Prostate gland (tissue), 2 donors: ENCODE results near the gene MLLT6. TPM values are rescaled to one million over a fixed set of nuclear protein-coding genes. Genes with fewer than 3 reads are reported as not detected.

Experiments used
- DNase-seq: peaks from one replicate; pipeline ENCODE4 v3.0.0-alpha.2; 2019; ENCODE audit warnings: low spot score
- H3K27ac ChIP-seq, 2 donors: fragments of 200-600 bp; sonication (generic); 2 replicates each; pipeline ENCODE4 v1.5.1; 2017 to 2019
- H3K27me3 ChIP-seq: fragments of 200-600 bp; sonication (generic); replicated peaks from 2 replicates; pipeline ENCODE4 v1.5.1; 2019; ENCODE audit not compliant: insufficient read depth
- H3K36me3 ChIP-seq, 2 donors: fragments of 200-600 bp; sonication (generic); 1 replicate in 1 of 2; 2 replicates in 1 of 2; pipeline versions ENCODE4 v1.5.1 to v1.8.1; 2017 to 2019
- H3K4me1 ChIP-seq: fragments of 200-600 bp; sonication (generic); replicated peaks from 2 replicates; pipeline ENCODE4 v1.5.1; 2019
- H3K4me3 ChIP-seq, 2 donors: fragments of 200-600 bp; sonication (generic); 2 replicates each; pipeline ENCODE4 v1.5.1; 2017 to 2019
- H3K9me3 ChIP-seq: fragments of 200-600 bp; sonication (generic); 2 replicates; pipeline ENCODE4 v1.5.1; 2017
- POLR2A ChIP-seq: fragments of 450-650 bp; IDR thresholded peaks from one replicate; pipeline ENCODE4 v1.6.1; 2016; ENCODE audit warnings: antibody characterized with exemption, mild to moderate bottlenecking
- POLR2AphosphoS5 ChIP-seq: sonication (generic); formaldehyde crosslinking; IDR thresholded peaks from one replicate; pipeline ENCODE4 v1.6.1; 2017; ENCODE audit warnings: antibody characterized with exemption
- WGBS: methylation state at CpG from one replicate; pipeline ENCODE4 v1.1.5; 2018; 5-methylcytosine and 5-hydroxymethylcytosine counted together
- intact Hi-C: fragments of 100-400 bp; cut with DNase I; formaldehyde crosslinking; loops from one replicate; pipeline ENCODE4 v1.14.2; 2022
- total RNA-seq, 2 donors: library from RNA; depleted of rRNA; stranded (reverse); fragments of >200 nt; gene quantifications; one replicate each; pipeline ENCODE4 v1.1.0, GENCODE V29; 2016
- TF ChIP-seq, protein P1 (sequence below), 4 experiments: fragments of 200-600 bp in 2 of 4; fragments of 450-650 bp in 2 of 4; sonication (generic) in 2 of 4; IDR thresholded peaks; 1 replicate in 3 of 4; 2 replicates in 1 of 4; pipeline ENCODE4 v1.5.1; 2016 to 2019; ENCODE audit warnings: antibody characterized with exemption in 4 of 4, mild to moderate bottlenecking in 2 of 4, moderate library complexity in 2 of 4

The MLLT6 gene
- total RNA-seq, 2 donors from 2014 or later, result 69.1 to 142 TPM

DNA sequence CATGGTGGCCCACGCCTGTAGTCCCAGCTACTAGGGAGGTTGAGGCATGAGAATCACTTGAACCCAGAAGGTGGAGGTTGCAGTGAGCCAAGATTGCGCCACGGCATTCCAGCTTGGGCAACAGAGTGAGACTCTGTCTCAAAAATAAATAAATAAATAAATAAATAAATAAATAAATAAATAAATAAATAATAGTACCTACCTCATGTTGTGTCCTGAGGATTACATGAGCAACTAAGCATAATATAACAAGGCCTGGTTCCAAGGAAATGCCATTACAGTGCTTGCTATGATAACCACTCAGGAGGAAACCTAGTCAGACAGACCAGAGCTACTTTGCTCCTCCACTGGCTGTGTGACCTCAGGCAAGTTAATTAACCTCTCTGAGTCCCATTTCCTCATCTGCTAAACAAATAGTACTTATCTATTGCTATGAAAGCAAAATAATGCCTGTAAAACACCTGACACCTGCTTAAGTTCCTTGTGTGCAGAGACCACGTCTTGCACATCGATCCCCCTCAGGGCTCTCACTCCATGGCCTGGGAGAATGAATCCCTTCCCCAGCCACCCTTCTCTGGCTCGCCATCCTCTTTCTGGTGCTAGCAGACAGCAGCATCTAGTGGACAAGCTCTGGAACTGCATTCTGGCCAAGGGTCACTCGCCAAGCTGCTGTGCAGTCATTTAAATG is 37.8 kb upstream of the MLLT6 start:
- H3K4me1 ChIP-seq, result no peaks in the 10 kb centered on the region
- H3K27ac ChIP-seq, result no peak overlapping the region
- no peaks in the 10 kb centered on the region for H3K27me3 ChIP-seq
- H3K36me3 ChIP-seq, result no peaks in the 10 kb centered on the region
- TF ChIP-seq, protein P1, sequence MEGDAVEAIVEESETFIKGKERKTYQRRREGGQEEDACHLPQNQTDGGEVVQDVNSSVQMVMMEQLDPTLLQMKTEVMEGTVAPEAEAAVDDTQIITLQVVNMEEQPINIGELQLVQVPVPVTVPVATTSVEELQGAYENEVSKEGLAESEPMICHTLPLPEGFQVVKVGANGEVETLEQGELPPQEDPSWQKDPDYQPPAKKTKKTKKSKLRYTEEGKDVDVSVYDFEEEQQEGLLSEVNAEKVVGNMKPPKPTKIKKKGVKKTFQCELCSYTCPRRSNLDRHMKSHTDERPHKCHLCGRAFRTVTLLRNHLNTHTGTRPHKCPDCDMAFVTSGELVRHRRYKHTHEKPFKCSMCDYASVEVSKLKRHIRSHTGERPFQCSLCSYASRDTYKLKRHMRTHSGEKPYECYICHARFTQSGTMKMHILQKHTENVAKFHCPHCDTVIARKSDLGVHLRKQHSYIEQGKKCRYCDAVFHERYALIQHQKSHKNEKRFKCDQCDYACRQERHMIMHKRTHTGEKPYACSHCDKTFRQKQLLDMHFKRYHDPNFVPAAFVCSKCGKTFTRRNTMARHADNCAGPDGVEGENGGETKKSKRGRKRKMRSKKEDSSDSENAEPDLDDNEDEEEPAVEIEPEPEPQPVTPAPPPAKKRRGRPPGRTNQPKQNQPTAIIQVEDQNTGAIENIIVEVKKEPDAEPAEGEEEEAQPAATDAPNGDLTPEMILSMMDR (IDR thresholded peaks at IDR 0.05), result peak; percentile 73 to 95 (median 89)
- TF ChIP-seq POLR2A, result no peak
- peak; percentile 21 for TF ChIP-seq POLR2AphosphoS5
- DNase-seq, result peak; percentile 41
- intact Hi-C loops, result loop anchor here (5.0 to 10.0 kb wide), 2 partner anchors 175 to 222 kb away; no protein-coding TSS in a partner anchor
- H3K9me3 ChIP-seq, result no peaks in the 10 kb centered on the region
- H3K4me3 ChIP-seq, result no peak overlapping the region
- WGBS, result 35% methylated on average over 7 of the region's 7 CpGs

DNA sequence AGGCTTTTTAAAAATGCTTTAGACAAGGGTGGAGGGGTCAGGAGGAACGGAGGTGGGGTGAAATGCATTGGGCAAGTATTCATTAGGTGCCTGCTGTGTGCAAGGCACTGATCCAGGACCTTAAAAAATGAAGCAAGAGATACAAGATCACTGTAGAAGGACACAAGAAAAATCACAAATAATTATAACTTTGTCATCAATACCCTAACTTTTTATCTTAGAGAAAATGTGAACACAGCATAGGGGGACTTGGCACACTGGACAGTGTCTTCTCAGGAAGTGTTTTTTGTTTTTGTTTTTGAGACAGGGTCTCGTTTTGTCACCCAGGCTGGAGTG is 37.3 kb upstream of the MLLT6 start:
- intact Hi-C loops, result loop anchor here (2.0 to 10.0 kb wide), 3 partner anchors 109 to 223 kb away; no protein-coding TSS in a partner anchor
- H3K9me3 ChIP-seq, result no peaks in the 10 kb centered on the region
- H3K4me1 ChIP-seq, result no peaks in the 10 kb centered on the region
- no peaks in the 10 kb centered on the region for H3K36me3 ChIP-seq
- no peak for DNase-seq
- TF ChIP-seq POLR2AphosphoS5 (no peak), POLR2A (no peak)
- TF ChIP-seq, protein P1 (IDR thresholded peaks at IDR 0.05), result no peak
- 40% methylated on average over 2 of the region's 2 CpGs for WGBS
- no peaks in the 10 kb centered on the region for H3K27me3 ChIP-seq
- H3K4me3 ChIP-seq, result no peak overlapping the region
- H3K27ac ChIP-seq, result no peak overlapping the region

DNA sequence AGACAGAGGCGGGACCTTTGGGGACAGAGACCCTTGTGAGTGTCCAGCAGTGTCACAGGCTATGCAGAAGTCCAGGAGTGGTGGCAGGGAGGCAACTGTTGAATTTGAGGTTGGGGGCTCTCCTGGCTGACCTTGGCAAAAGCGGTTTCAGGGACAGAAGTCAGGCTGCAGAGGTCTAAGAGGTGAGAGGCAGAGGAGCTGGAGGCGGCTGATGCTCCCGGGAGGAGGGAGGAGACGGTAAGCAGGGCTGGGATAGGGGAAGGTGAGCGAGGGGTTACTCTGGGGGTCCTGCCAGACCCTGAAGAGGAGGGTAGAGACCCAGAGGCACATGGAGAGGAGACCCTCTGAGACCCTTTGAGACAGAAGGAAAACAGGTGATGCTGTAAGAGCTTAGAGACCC is 35.6 kb upstream of the MLLT6 start:
- H3K36me3 ChIP-seq, result no peaks in the 10 kb centered on the region
- peaks cover 3% of the 10 kb centered on the region for H3K4me1 ChIP-seq
- TF ChIP-seq POLR2A (no peak), POLR2AphosphoS5 (no peak)
- TF ChIP-seq, protein P1 (IDR thresholded peaks at IDR 0.05), result no peak
- intact Hi-C loops, result loop anchor here (2.0 to 10.0 kb wide), 3 partner anchors 111 to 225 kb away; no protein-coding TSS in a partner anchor
- no peak overlapping the region for H3K4me3 ChIP-seq
- no peak overlapping the region for H3K27ac ChIP-seq
- WGBS, result 30% methylated on average over 6 of the region's 6 CpGs
- DNase-seq, result no peak
- no peaks in the 10 kb centered on the region for H3K27me3 ChIP-seq
- H3K9me3 ChIP-seq, result no peaks in the 10 kb centered on the region

DNA sequence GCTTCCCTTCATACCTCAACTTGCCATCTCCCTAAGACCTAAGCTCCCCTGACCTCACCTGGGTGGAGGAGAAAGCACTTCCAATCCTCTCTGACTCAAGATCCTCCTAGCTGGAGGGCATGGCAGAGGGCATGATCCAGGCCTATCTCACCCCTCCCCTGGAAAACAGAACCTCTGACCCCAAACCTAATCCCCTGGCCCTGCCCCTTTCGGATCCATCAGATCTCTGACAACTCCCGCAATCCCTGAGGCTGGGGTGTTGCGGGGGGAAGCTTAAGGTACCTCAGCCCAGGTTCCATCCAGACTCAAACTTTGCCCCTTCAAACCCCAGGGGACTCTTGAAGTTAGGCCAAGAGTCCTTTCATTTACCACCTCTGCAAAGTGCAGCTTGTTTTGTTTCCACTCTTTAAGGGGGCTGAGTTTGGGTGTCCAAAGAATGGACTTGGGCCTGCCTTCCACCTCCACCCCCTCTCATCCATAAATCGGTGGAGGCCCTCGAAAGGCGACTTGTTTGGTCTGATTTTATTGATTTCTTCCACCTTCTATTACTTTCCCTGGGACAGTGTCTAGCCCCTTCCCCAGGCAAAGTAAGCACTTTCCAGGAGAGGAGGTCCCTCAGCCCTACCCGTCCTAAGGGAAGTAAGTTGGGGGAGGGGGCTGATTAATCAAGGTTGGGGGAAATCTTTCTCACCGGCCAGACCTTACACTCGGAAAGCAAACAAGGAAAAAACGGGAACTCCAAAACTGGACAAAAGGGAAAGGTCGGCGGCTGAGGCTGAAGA is 32.9 kb upstream of the MLLT6 start:
- DNase-seq, result no peak
- TF ChIP-seq POLR2A, result no peak
- TF ChIP-seq, protein P1 (IDR thresholded peaks at IDR 0.05), result no peak
- TF ChIP-seq POLR2AphosphoS5, result no peak

More for the DNA sequence above, 32.9 kb upstream of the MLLT6 start:
- Histone ChIP-seq H3K27ac (no peak overlapping the region), H3K4me3 (no peak overlapping the region), H3K9me3 (no peaks in the 10 kb centered on the region), H3K4me1 (peaks cover 3% of the 10 kb centered on the region), H3K27me3 (no peaks in the 10 kb centered on the region), H3K36me3 (no peaks in the 10 kb centered on the region)
- intact Hi-C loops, result no loop called here
- WGBS, result 89% methylated on average over 12 of the region's 12 CpGs
